ENCODE results near the gene LIMK2.

DNA sequence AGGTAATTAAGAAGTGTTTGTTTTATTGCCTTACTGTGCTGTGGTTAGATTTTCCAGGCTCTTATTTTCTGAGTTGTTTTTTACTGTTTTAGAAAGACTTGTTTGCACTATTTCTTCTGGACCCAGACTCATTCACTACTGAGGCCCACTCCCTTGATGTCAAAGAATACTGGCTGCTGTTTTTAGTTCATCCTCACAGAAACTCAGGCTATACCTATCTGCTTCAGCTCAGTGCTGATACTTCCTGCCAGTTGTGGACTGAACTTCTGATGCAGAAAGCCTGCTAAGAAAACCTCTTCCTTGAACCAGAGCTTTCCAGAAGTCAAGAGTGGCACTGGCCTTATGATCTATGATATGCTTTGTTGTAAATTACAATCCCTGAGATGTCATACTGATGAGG is 96.1 kb downstream of the LIMK2 start:
- no peak for TF ChIP-seq EZH2 (IDR thresholded peaks at IDR 0.05; ENCODE audit: insufficient read depth, poor library complexity, severe bottlenecking)
- no peak for TF ChIP-seq EZH2phosphoT487 (IDR thresholded peaks at IDR 0.05; ENCODE audit: insufficient read depth, low read depth)

All from GM23248 (cell line).